ENCODE measurements around the gene GLIPR2. TPM values are rescaled to one million over a fixed set of nuclear protein-coding genes. Genes with fewer than 3 reads are reported as not detected.
"Not testable (repeated sequence)": the region's sequence is repeated elsewhere in the genome, so short reads cannot be mapped to it uniquely, and the experiment has no call there.

Gene GLIPR2, protein sequence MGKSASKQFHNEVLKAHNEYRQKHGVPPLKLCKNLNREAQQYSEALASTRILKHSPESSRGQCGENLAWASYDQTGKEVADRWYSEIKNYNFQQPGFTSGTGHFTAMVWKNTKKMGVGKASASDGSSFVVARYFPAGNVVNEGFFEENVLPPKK
- 36.0 TPM for polyA plus RNA-seq (2013, experiment 1 of 2)
- 35.7 TPM for polyA plus RNA-seq (2013, experiment 2 of 2)

DNA sequence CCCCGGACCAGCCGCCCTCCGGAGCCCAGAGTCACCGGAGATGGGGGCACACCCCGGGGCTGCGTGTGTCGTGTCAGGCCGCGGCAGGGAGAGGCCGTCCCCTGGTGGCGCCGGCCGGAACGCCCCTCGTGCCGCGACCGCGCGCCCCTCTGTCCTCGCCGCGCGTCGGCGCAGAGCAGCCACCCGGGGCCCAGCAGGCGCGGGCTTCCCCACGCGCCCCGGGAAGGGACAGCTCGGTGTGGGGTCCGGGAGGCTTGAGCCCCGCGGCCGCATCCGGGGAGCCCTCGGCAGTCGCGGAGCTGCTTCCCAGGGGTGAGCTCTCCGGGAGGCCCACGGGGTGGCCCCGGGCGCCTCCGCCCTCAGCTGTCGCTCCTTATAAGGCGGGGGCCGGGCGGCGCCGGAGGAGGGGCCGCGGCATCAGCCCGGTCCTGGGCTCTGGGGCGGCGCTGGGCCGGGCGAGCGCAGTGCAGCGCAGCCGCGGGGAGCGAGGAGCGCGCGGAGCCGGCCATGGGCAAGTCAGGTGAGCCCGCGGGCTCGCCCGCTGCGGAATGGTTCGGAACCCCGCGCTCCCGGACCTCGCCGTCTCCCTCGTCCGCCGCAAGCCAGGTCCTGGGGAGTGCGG is at the start of gene GLIPR2:
TSS of gene GLIPR2 (plus strand) at position 462 of the 622 bp plus-strand sequence. CDS start at position 508, 46 bp downstream.
- Histone ChIP-seq H2BK12ac (ENCODE audit: low read length in 2 of 2) (peak within 1 kb of the TSS in 1 of 2 experiments; percentile 88), H3K4me3 (ENCODE audit: insufficient read depth in 1 of 2, low read depth in 1 of 2, low read length in 2 of 2) (peak within 1 kb of the TSS; percentile 71 to 85), H4K8ac (ENCODE audit: low read length) (no peak within 1 kb of the TSS), H3K18ac (ENCODE audit: low read depth in 1 of 2, low read length in 2 of 2) (peak within 1 kb of the TSS; percentile 45 to 83), H3K23ac (ENCODE audit: low read length in 2 of 2) (peak within 1 kb of the TSS in 1 of 2 experiments; percentile 5), H3K4ac (ENCODE audit: low read depth in 1 of 2, low read length in 2 of 2) (peak within 1 kb of the TSS; percentile 15 to 66), H2BK15ac (ENCODE audit: low read depth, poor library complexity, severe bottlenecking) (peak within 1 kb of the TSS; percentile 95), H2BK120ac (ENCODE audit: low read depth, low read length) (peak within 1 kb of the TSS; percentile 77), H3K27ac (ENCODE audit: low read length, poor library complexity, severe bottlenecking) (no peak within 1 kb of the TSS), H3K9me3 (ENCODE audit: control insufficient read depth, low read length) (no peaks in the 10 kb centered on the region), H3K14ac (ENCODE audit: low read length in 2 of 2) (peak within 1 kb of the TSS; percentile 15 to 63), H2AFZ (ENCODE audit: low read depth, low read length) (peak within 1 kb of the TSS; percentile 72), H2AK5ac (ENCODE audit: low read length, severe bottlenecking) (no peak within 1 kb of the TSS), H3K4me1 (ENCODE audit: control insufficient read depth, insufficient read depth, low read depth, low read length) (peaks cover 29% of the 10 kb centered on the region), H2BK5ac (ENCODE audit: low read depth, low read length, poor library complexity, severe bottlenecking) (no peak within 1 kb of the TSS), H3K36me3 (ENCODE audit: control insufficient read depth in 1 of 2, insufficient read depth in 2 of 2, low read depth in 1 of 2, low read length in 2 of 2) (no peaks in the 10 kb centered on the region), H3K79me1 (replicated peaks; ENCODE audit: low read length, poor library complexity, severe bottlenecking) (peaks cover 18% of the 10 kb centered on the region), H4K91ac (ENCODE audit: low read length) (peak within 1 kb of the TSS; percentile 56), H3K27me3 (ENCODE audit: control insufficient read depth in 1 of 2, insufficient read depth in 1 of 2, low read length in 2 of 2) (peaks cover 0 to 5% of the 10 kb centered on the region in 2 experiments), H3K4me2 (ENCODE audit: low read length, poor library complexity, severe bottlenecking) (peak within 1 kb of the TSS; percentile 93), H3K9ac (ENCODE audit: low read length) (peak within 1 kb of the TSS; percentile 88)
- peak; percentile 75 for DNase-seq
- WGBS, result 0% methylated on average over 44 of the region's 83 CpGs

DNA sequence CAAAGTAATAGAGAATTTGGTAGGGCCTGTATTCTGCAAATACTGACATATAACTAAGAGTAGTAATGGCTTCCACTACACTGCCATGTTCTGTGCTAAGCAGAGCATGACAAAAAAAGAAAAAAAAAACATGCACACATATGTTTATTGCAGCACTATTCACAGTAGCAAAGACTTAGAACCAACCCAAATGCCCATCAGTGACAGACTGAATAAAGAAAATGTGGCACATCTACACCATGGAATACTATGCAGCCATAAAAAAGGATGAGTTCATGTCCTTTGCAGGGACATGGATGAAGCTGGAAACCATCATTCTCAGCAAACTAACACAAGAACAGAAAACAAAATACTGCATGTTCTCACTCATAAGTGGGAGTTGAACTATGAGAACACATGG is 49.5 kb upstream of the GLIPR2 start:
- not testable (repeated sequence) for H3K9me3 ChIP-seq (ENCODE audit: control insufficient read depth, low read length); H2AK5ac ChIP-seq (ENCODE audit: low read length, severe bottlenecking); H2BK12ac ChIP-seq (ENCODE audit: low read length in 2 of 2); H3K4me3 ChIP-seq (ENCODE audit: insufficient read depth in 1 of 2, low read depth in 1 of 2, low read length in 2 of 2); H2BK15ac ChIP-seq (ENCODE audit: low read depth, poor library complexity, severe bottlenecking); H3K18ac ChIP-seq (ENCODE audit: low read depth in 1 of 2, low read length in 2 of 2); H3K27me3 ChIP-seq (ENCODE audit: control insufficient read depth in 1 of 2, insufficient read depth in 1 of 2, low read length in 2 of 2); H3K14ac ChIP-seq (ENCODE audit: low read length in 2 of 2); H3K4me2 ChIP-seq (ENCODE audit: low read length, poor library complexity, severe bottlenecking); H2BK5ac ChIP-seq (ENCODE audit: low read depth, low read length, poor library complexity, severe bottlenecking); H3K4me1 ChIP-seq (ENCODE audit: control insufficient read depth, insufficient read depth, low read depth, low read length); DNase-seq; H3K4ac ChIP-seq (ENCODE audit: low read depth in 1 of 2, low read length in 2 of 2); H2AFZ ChIP-seq (ENCODE audit: low read depth, low read length); H4K8ac ChIP-seq (ENCODE audit: low read length); H3K23ac ChIP-seq (ENCODE audit: low read length in 2 of 2); H4K91ac ChIP-seq (ENCODE audit: low read length); H3K27ac ChIP-seq (ENCODE audit: low read length, poor library complexity, severe bottlenecking); H3K9ac ChIP-seq (ENCODE audit: low read length); H2BK120ac ChIP-seq (ENCODE audit: low read depth, low read length); H3K79me1 ChIP-seq (replicated peaks; ENCODE audit: low read length, poor library complexity, severe bottlenecking)
- peaks cover 11 to 62% of the 10 kb centered on the region in 2 experiments for H3K36me3 ChIP-seq (ENCODE audit: control insufficient read depth in 1 of 2, insufficient read depth in 2 of 2, low read depth in 1 of 2, low read length in 2 of 2)

DNA sequence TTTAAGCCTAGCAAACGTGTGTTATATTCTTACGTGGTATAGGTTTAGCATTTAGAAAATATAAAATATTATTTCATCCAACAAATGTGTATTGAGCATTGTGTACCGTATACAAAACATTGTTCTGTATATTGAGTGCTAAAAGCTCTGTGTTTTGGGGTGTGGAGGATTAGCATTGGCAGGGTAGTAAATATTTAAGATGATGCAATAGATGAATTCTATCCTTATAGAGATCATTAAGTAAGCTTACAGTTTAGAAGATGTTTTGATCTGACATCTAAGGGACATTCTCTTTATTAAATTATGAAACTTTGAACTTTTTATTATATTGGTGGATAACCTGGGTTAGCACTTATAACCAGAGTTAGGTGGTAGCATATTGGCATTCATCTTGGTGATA is 48.5 kb upstream of the GLIPR2 start:
- H3K4ac ChIP-seq (ENCODE audit: low read depth in 1 of 2, low read length in 2 of 2), result no peak overlapping the region
- no peak overlapping the region for H2BK120ac ChIP-seq (ENCODE audit: low read depth, low read length)
- H2BK12ac ChIP-seq (ENCODE audit: low read length in 2 of 2), result no peak overlapping the region
- peaks cover 3% of the 10 kb centered on the region for H3K4me1 ChIP-seq (ENCODE audit: control insufficient read depth, insufficient read depth, low read depth, low read length)
- H3K14ac ChIP-seq (ENCODE audit: low read length in 2 of 2), result no peak overlapping the region
- 100% methylated on average over 1 of the region's 3 CpGs for WGBS
- peaks cover 7% of the 10 kb centered on the region for H3K9me3 ChIP-seq (ENCODE audit: control insufficient read depth, low read length)
- H2BK5ac ChIP-seq (ENCODE audit: low read depth, low read length, poor library complexity, severe bottlenecking), result no peak overlapping the region
- DNase-seq, result no peak
- no peaks in the 10 kb centered on the region for H3K79me1 ChIP-seq (replicated peaks; ENCODE audit: low read length, poor library complexity, severe bottlenecking)
- H3K27me3 ChIP-seq (ENCODE audit: control insufficient read depth in 1 of 2, insufficient read depth in 1 of 2, low read length in 2 of 2), result no peaks in the 10 kb centered on the region
- no peak overlapping the region for H3K4me2 ChIP-seq (ENCODE audit: low read length, poor library complexity, severe bottlenecking)
- H3K36me3 ChIP-seq (ENCODE audit: control insufficient read depth in 1 of 2, insufficient read depth in 2 of 2, low read depth in 1 of 2, low read length in 2 of 2), result peaks cover 11 to 55% of the 10 kb centered on the region in 2 experiments
- H2AFZ ChIP-seq (ENCODE audit: low read depth, low read length), result no peak overlapping the region
- no peak overlapping the region for H2BK15ac ChIP-seq (ENCODE audit: low read depth, poor library complexity, severe bottlenecking)
- H3K4me3 ChIP-seq (ENCODE audit: insufficient read depth in 1 of 2, low read depth in 1 of 2, low read length in 2 of 2), result no peak overlapping the region
- H2AK5ac ChIP-seq (ENCODE audit: low read length, severe bottlenecking), result no peak overlapping the region
- H4K8ac ChIP-seq (ENCODE audit: low read length), result no peak overlapping the region
- H3K18ac ChIP-seq (ENCODE audit: low read depth in 1 of 2, low read length in 2 of 2), result no peak overlapping the region
- H4K91ac ChIP-seq (ENCODE audit: low read length), result no peak overlapping the region
- no peak overlapping the region for H3K27ac ChIP-seq (ENCODE audit: low read length, poor library complexity, severe bottlenecking)
- no peak overlapping the region for H3K9ac ChIP-seq (ENCODE audit: low read length)
- no peak overlapping the region for H3K23ac ChIP-seq (ENCODE audit: low read length in 2 of 2)

DNA sequence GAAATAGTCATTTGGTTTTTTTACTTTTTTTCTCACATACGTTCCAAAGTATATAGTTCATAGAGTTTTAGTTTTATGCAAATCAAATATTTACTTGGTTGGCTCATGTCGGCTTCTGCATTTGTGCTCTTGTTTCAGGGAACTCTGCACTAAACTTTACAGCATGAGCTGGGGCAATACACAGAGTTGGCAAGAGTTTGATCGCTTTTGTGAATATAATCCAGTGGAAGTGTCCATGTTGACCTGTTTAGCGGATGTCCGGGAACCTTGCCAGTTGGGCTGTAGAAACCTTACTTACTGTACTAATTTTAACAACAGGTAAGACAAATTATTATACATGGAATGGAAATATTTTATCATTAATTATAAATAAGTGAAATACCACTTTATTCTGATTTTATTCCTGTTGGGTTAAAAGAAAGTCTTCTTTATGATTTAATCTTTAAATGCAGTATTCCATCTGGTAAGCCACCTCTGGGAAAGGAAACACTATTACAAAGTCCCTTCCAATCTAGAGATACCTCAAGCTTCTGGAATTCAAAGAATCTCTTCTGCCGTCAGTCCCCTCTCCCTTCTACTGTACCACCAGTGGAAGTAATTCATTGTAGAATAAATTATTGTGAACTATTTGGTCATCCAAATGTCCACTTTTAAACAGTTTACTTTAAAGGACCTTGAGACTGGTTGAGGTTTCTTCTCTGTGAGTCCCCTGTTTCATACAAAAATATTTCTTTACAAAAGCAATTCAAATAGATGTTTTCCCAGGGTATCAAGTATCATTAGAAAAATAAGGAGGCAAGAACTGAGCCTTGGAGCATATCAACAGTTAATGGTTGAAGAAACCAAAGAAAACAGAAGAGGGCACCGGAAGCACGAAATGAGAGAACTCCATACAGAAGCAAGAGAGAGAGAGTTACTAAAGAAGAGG is 45.2 kb upstream of the GLIPR2 start:
- Histone ChIP-seq H2AK5ac (ENCODE audit: low read length, severe bottlenecking) (no peak overlapping the region), H3K36me3 (ENCODE audit: control insufficient read depth in 1 of 2, insufficient read depth in 2 of 2, low read depth in 1 of 2, low read length in 2 of 2) (peaks cover 3 to 34% of the 10 kb centered on the region in 2 experiments), H3K4ac (ENCODE audit: low read depth in 1 of 2, low read length in 2 of 2) (no peak overlapping the region), H3K4me2 (ENCODE audit: low read length, poor library complexity, severe bottlenecking) (no peak overlapping the region), H3K14ac (ENCODE audit: low read length in 2 of 2) (no peak overlapping the region), H3K9ac (ENCODE audit: low read length) (peak overlapping the region; percentile 10), H3K23ac (ENCODE audit: low read length in 2 of 2) (no peak overlapping the region), H2BK12ac (ENCODE audit: low read length in 2 of 2) (no peak overlapping the region), H3K9me3 (ENCODE audit: control insufficient read depth, low read length) (peaks cover 7% of the 10 kb centered on the region), H2BK120ac (ENCODE audit: low read depth, low read length) (no peak overlapping the region), H3K18ac (ENCODE audit: low read depth in 1 of 2, low read length in 2 of 2) (no peak overlapping the region), H2BK15ac (ENCODE audit: low read depth, poor library complexity, severe bottlenecking) (no peak overlapping the region), H2AFZ (ENCODE audit: low read depth, low read length) (no peak overlapping the region), H3K4me3 (ENCODE audit: insufficient read depth in 1 of 2, low read depth in 1 of 2, low read length in 2 of 2) (no peak overlapping the region), H4K8ac (ENCODE audit: low read length) (no peak overlapping the region), H3K27ac (ENCODE audit: low read length, poor library complexity, severe bottlenecking) (peak overlapping the region; percentile 88), H2BK5ac (ENCODE audit: low read depth, low read length, poor library complexity, severe bottlenecking) (peak overlapping the region; percentile 8), H3K27me3 (ENCODE audit: control insufficient read depth in 1 of 2, insufficient read depth in 1 of 2, low read length in 2 of 2) (no peaks in the 10 kb centered on the region), H3K79me1 (replicated peaks; ENCODE audit: low read length, poor library complexity, severe bottlenecking) (no peaks in the 10 kb centered on the region), H3K4me1 (ENCODE audit: control insufficient read depth, insufficient read depth, low read depth, low read length) (peaks cover 3% of the 10 kb centered on the region), H4K91ac (ENCODE audit: low read length) (no peak overlapping the region)
- 63% methylated on average over 4 of the region's 8 CpGs for WGBS
- DNase-seq, result peak; percentile 54
